Measurements from ENCODE around the gene CNOT4.
"Not testable (repeated sequence)": the region's sequence is repeated elsewhere in the genome, so short reads cannot be mapped to it uniquely, and the experiment has no call there.

Gene CNOT4

DNA sequence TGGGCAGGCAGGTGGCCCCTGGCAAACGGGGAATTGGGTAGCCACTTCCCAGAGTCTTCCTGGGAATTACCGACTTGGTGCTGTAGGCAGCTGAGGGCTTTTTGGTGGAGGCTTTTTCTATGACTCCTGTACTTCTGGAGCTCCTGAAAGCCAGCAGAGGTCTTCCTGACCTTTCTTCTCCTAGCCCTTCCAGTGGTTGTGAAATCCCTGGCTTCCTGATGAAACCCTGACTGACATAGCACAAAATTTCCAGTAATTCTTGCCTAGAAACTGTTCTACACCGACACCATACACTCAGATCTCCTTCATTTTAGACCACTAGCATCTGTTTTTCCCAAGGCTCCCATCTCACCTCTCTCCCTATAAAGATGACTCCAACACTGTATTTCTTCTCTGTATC is 156.1 kb downstream of the CNOT4 start:
- no peak for DNase-seq

DNA sequence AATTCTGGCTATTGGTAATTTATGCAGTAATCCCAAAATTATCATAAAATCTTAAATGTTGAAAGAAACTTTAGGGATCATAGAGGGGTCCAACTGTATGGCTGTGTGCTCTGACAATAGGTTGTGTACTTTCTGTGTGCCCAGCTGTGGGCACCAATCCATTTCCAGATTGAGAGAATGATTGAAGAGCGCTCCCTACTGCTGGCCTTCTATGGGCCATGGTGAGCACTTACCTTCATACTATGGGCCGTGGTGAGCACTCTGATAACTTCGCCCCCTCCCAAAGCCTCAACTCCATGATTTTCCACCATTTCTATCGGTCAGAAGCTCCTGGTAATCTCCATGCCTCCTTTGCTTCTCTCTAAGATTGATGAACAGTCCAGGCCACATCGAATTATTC is 157.6 kb downstream of the CNOT4 start:
- no peak for DNase-seq

DNA sequence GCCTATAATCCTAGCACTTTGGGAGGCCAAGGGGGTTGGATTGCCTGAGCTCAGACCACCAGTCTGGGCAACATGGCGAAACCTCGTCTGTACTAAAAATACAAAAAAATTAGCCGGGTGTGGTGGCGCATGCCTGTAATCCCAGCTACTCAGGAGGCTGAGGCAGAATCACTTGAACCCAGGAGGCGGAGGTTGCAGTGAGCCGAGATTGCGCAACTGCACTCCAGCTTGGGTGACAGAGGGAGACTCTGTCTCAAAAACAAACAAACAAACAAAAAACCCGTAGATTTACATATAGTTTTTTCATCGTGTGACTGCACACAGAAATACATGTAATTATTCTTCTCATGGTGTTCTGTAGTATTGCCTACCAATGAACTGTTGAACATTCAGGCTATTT is 158.8 kb downstream of the CNOT4 start:
- not testable (repeated sequence) for DNase-seq

DNA sequence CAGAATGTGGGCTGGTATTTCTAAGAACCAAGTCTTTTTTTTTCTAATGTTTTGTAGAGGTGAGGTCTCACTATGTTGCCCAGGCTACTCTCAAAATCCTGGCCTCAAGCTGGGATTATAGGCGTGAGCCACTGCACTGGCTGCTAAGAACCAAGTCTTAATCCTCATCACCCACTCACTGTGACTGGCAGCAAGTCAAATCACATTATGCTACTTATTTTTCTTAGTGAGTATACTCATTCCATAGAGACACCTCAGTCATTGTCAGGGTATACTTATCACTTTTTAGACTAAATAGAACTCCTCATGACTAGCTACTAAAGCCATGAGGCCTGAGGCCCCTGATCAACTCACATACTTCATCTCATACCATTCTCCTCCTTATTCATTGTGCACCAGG is 160.2 kb downstream of the CNOT4 start:
- DNase-seq = no peak

DNA sequence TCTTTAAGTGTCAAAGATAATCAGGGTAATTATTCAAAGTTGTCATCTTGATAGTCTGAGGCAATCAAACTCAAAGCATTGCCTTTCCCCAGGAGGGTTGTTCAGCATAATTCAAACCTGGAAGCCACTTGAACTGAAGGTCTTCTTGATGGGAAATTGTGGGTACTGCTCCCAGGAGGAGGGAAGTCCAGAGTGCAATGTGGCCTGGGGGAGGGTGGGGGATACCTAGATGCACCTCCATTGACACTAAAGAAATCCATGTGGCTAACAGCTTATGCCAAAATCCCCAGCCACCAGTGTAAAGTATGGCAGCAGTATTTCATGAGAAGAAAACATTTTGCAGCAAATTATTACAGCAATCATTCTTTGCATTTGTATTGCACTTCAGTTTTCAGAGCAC is 161.4 kb downstream of the CNOT4 start:
- no peak for DNase-seq

DNA sequence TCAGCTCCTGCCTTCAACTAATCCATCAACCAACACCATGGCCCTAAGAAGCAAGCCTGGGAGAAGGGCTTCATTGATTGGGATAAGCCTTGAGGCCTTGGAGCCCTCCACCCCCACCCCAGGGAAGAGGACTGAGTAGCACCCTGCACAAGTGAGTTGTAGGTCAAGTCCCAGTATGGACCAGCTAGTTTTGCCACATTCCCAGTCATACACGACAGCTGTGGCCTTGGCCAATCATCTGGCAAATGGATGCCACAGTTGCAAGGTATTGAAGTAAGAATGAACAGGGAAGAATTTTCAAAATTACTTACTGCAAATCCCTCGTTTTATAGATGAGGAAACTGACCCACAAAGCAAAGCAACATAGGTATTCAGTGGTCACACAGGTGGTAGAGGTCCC is 166.5 kb downstream of the CNOT4 start:
- no peak for DNase-seq

DNA sequence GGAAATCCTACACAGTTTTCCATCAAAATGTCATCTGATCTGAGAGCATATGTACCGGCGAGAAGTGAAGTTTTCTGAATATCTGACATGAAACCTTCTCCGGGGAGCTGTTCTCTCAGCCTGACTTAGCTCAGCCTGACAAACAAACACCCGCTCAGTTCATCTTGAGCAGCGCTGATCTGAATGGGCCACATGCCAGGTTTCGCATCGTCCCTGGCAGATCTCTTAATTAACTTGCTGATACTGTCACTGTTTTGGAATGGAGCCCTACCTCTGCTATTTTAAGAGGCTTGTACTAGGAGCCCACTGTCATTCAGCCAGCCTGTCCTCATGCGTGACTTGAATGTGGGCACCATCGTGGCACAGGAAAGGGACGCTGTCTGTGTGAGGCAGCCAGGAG is 167.0 kb downstream of the CNOT4 start:
- DNase-seq = no peak

DNA sequence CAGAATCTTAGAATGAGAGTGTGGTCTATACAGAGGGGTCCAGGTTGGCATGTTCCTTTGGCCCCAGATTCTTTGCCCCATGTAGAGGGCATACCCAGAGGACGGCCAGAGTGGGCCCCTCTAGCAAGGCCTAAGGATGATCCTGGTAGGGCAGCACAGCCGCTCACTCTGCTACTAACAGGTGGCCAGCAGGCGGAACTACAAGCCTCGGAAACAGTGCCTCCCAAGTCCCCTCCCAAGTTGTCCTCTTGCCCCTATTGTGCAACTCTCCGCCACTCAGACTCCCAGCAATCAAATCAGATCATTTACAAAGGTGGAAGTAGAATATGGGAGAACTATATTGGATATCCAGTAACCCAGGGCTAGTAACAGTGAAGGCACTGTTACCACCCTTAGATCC is 168.9 kb downstream of the CNOT4 start:
- no peak for DNase-seq

DNA sequence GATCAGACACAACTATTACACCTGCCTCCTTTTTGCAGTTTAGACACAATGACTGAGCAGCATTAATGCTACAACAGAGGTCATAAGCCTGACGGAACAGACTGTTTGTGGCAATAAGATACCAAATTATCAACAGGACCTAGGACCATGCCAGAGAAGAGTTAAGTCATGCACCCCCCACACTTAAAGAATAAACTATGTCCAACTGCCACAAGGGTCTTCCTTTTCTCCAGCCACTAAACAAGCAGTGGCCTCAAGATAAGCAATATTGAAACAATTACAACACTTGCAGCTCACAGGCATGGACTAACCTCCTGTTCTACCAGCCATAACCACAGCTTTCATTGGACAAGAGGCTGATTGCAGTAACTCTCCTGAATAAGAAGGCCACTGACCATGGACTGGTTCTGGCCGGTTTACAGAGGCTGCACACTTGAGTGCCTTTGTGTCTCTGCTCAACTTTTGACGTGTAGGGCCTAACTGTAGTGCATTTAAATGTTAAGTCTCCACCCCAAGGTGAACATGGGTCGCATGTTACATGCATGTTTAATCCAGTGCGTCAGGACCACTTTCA is 171.8 kb downstream of the CNOT4 start:
- no peak for DNase-seq

DNA sequence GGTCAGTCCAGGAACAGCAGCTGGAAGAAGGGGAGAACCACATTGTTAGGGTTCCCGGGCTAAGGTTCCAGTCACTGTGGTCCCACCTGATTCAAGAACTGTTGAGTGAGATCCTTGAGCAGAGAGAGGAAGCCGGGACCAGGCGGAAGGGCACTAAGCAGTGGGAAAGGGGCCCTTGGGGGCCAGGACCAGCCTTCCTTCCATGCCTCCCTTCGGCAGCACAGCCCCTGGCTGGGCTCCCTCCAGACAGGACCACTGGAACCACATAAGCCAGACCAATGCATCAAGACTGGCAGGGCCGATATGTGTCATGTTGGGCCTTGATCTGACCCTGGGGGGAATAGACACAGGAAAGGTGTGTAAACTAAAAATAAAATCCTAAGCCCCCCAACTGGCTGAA is 172.4 kb downstream of the CNOT4 start:
- DNase-seq = no peak

DNA sequence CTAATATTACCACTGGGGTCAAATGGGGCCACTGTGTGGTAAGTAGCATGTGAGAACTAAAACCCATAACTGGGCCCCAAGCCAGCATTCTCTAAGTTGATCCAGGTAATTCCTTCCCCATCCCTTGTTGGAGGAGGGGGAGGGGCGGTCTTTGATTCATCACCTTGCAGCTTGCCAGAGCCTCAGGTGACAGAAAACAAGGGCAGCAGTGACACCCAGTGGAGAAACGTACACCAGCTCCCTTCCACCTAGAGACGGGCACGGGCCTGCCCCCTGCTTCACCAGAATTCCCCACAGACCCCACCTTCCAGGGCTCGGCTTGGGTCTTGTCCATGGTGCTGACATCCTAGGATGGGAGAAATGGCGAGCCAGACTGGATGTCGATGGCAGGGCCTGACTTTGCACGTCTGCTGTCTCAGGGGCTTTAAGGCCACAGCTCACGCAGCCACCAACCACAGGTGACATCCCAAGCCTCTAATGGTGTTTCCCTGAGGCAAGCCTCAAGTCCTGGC is 174.2 kb downstream of the CNOT4 start:
- no peak for DNase-seq

DNA sequence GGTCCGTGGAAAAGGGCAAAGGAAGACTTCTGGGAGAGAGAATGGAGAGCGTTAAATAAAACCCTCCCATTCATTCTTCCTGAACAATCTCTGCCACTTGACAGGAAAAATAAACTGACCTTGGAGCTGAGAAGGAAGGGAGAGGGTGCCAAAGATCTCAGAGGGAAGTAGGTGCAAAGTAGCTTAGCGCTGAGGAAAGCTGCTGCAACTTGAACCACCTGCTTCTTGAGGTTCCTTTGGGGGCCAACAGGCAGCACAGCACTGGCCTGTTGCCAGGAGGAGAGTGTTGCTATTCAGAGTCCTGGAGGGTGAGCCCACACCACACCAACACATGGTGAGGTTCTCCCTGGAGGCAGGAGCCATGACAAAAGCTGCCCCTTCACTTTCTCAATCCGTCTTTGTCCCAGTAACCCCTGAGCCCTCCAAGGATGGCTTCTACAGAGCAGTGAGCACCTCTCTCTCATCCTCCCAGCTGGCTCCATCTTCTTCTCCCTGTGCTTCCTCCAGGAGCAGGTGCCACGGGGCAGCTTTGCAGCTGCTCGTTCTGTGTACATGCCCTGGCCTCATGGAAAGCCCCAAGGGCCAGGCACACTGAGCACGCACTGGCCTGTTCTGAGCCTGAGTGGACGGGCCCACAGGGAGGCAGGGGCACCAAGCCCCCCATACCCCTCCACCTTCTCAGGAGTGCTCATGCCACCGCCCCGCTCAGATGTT is 174.9 kb downstream of the CNOT4 start:
- no peak for DNase-seq

DNA sequence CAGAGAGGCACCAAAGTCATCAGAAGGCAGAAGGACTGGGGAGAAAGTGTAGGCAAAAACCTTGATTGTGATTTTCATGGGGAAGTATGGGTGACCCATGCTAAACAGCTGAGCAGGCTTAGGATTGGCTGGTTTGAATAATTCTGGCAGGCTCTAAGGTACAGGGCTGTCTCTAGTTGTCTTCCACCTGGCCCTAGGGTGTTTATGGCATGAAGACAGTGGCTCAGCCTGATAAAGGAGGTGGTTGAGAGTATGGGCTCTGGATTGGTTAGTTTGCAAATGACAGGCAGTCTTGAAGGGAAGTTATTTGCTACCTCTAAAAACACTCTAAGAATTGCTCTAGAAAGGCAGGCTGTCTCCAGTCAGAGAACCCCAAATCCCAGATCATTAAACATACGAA is 176.0 kb downstream of the CNOT4 start:
- DNase-seq = no peak

DNA sequence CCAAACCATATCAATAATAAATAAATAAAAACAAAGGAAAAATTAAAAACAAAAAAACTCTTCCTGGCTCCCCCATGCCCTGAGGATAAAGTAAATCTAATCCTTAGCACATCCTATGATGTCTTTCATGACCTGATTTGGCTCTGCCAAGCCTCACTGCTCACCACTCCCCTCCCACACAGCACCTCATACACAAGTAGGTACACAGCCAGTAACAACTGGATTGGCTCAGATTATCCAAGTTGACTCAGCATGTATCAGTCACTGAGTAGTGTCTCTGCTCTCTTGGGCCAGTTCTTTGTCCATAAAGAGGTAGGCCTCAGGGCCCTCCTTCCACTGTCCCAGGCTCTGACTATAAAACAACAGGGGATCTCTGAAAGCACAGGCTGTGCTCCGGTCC is 176.7 kb downstream of the CNOT4 start:
- no peak for DNase-seq

DNA sequence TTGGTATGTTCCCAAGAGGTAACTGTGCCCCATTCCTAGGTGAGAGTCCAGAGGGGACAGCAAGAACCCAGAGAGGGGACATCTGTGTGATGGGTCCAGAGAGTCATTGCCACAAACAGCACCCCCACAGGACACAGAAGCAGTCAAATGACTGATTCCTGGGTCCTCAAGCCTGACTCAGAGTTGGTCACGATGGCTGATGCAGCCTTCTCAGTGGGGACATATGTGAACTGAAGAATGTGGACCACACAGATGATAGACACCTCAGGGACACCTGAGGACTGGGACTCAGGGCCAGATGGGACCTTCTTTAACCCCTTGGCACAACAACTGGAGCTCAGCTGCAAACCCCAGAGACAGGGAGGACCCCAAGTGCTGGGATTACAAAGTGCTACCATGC is 179.8 kb downstream of the CNOT4 start:
- no peak for DNase-seq

DNA sequence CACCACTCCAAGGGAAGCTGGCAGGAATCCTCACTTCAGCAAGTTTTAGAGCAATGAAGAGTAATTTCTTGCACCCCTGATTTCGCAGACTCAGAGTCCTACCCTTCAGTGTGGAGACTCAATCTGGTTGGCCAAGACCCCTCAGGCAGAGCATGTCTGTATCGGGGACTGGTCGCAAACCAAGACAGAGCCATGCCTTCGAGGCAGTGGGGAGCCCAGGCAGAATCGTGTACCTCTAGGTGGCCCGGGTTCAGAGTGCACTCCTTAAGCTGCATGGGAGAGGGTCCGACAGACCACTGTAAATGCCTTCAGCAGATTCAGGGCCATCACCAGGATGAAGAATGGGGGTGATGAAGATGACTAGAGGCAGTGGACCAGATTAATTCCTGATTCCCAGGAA is 181.4 kb downstream of the CNOT4 start:
- no peak for DNase-seq

DNA sequence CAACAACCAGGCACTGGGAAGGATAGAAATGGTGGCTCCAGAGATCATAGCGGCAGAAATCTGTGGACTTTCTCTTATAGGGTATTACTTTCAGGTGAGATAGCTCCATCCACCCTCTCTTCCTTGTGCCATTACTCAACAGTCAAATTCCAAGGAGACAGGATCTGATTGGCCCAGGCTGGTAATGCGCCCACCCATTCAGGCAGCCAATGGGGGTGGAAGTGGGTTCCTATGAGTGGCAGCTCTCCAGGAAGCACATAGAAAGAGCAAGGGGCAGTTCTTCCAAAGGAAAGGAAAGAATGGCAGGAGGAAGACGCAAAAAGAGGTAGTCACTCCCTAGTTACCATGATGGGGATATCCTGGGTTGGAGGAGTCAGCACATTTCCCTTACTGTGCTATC is 181.8 kb downstream of the CNOT4 start:
- no peak for DNase-seq

DNA sequence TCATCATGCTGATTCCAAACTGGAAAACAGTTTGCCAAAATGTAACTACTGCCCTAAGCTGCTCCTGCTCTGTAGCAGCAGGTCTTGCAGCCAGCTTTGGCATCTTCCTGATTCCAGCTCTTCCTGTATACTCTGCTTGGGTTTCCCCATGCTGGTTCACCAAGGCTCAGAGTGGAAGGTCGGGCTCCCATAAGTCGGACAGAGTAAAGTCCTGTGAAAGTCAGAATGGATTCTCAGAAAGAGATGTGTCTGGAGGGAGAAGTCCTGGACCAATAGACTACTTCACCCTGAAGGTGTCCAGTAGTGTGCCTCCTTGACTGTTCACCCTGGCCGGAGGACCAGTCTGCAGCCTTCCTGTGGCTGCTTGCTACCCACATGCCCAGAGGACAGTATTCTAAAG is 182.4 kb downstream of the CNOT4 start:
- no peak for DNase-seq

DNA sequence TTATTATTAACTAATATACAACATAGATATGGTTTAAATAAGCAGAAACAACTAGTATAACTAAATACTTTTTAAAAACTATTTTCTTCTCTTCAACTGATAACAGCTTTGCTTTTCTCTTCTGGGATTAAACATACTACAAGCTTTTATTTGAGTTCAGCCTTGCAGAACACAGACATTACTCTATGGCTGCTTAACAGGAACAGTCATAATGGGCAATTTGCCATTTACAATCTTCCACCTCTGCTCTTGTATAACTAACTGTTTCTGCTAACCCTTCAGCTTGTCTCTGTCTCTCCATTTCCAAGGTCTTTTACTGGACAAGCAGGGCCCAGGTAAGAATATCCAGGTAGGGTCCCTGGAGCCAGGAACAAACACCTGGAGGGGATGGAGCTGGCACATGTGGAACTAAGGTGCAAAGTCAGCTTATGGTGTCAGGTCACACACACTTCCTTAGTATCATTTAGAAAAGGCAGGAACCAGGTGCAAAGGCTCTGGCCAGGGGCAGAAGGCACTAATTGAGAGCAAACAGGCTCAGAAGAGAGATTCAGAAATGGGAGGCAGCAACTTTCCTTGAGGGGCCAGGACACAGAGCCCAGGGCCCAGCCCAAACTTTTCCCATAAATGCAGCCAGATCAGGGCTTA is 183.1 kb downstream of the CNOT4 start:
- DNase-seq = no peak

DNA sequence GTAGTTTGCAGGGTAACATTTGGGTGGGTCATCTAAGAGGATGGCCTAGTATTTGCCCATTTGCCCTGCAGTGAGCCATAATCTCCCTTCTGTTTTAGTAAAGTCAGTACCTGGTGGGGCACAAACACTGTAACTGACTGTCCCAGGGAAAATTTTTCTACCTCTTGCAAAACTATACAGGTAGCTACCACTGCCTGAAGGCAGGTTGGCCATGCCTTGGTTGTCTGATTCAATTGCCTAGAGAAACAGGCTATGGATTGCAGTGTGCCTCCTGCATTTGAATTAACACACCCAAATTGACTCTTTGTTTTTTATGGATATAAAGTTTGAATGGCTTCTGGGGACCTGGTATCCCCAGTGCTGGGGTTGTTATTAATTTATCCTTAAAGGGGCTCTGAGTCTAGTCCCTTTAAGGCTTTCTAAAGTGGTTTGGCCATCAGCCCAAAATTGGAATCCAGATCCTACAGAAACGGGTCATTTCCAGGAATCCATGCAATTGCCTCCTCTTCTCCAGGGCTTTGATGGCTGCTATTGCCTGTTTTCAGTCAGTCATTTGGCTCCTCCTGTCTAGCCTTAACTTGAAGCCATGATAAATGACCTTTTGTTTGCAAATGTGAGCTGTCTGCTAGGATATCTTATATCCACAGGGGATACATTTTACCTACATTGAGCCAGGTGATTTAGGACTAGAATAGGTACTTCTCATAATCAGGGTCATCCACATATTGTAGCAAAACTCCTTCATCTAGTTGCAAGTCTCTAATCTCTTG is 187.1 kb downstream of the CNOT4 start:
- DNase-seq = no peak

DNA sequence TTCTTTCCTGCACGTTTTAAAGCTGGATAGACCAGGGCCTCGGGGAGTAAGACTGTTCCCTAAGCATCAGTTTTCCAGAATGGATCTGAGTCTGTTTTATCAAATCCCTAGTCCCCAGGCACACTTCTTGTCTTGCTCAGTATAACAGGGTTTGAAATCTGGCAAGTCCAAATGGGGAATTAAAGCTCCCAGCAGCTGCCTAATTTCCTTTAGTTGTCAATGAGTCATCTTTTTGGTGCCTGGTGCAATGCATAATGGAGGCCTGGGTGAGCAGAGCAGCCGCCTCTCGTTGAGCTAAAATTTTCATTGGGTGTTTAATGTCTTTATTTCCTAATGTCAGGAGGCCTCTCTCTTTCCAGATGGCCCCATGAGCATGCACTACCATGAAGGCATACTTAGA is 188.3 kb downstream of the CNOT4 start:
- DNase-seq = no peak

DNA sequence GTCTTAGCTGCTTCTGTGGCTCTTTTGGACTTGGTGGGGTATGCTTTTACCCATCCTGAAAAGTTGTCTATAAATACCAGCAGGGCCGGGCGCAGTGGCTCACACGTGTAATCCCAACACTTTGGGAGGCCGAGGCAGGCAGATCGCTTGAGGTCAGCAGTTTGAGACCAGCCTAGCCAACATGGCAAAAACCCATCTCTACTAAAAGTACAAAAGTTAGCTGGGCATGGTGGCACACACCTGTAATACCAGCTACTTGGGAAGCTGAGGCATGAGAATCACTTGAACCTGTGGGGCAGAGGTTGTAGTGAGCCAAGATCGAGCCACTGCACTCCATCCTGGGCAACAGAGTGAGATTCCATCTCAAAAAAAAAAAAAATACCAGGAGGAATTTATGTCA is 188.9 kb downstream of the CNOT4 start:
- DNase-seq = not testable (repeated sequence)

DNA sequence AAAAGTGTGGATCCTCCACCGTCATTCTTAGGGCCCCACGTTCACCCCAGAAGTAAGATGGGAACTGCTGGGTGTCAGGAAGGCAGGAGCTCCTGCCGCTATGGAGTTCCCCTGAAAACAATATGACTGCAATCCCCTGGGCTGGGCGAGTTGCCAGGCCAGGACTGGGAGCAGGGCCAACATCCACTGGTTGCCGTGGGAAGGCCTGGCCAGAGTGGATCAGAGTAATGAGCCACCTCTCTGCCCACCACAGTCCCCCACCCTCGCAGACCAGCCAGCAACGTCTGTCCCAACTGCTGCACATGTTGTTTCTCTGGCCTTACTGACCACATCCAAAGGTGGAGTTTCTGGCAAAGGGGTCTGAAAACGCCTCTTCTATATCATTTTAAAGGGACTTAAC is 189.6 kb downstream of the CNOT4 start:
- DNase-seq = no peak
